Measurements from ENCODE around the gene BSCL2.
"Not testable (repeated sequence)": the region's sequence is repeated elsewhere in the genome, so short reads cannot be mapped to it uniquely, and the experiment has no call there.

The BSCL2 gene

DNA sequence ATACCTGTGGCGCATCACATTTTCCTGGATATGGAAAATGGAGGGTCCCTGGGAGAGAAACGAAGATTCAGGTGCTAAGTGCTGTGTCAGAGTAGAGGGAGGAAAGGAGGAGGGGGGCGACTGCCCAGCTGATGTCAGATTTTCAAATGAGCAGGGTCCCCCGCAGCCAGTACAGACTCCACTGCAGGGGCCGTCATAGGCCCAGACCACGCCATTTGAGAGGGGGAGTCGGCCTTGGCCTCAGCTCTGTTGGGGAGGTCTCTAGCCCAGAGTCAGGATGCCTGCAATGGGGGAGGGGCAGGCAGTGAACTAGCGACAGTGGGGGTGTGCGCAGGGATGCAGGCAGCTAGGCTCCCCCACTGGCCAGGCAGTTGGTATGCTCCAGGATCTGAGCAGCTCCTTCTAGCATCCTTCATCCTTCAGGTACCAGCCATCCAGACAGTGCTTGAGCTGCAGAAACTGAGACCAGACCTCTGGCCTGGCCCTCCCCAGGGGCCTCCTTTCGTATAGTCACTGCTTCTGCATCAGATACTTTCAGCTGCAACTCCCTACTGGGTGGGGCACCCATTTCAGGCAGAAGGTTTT lies at the start of gene BSCL2, which contains the start of gene GNG3:
Gene BSCL2 (minus strand): TSS at position 148 of the 585 bp plus-strand sequence. CDS start 229 bp downstream, outside the sequence.
Gene GNG3 (plus strand): TSS at position 400 of the 585 bp plus-strand sequence. CDS start 620 bp downstream, outside the sequence.
- no peak for DNase-seq

DNA sequence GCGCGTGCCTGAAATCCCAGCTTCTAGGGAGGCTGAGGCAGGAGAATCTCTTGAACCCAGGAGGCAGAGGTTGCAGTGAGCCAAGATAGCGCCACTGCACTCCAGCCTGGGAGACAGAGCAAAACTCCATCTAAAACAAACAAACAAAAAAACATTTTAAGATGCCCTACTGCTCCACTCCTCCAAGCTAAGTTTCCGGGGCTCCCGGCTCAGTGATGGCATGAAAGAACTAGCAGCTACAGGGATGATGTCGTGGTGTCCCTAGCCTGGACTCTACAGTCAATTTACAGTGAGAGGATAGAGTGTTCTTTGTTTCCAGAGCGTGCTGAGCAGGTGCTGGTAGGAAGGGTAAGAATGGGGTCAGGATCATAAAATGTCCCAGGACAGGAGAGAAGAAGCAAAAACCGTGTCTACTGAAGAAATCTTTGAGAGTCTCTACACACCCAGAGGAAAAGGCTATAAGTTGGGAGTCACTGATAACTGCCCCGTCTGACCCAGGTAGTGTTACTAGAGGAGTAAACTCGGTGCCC lies 47.9 kb upstream of the BSCL2 start:
- DNase-seq: no peak

DNA sequence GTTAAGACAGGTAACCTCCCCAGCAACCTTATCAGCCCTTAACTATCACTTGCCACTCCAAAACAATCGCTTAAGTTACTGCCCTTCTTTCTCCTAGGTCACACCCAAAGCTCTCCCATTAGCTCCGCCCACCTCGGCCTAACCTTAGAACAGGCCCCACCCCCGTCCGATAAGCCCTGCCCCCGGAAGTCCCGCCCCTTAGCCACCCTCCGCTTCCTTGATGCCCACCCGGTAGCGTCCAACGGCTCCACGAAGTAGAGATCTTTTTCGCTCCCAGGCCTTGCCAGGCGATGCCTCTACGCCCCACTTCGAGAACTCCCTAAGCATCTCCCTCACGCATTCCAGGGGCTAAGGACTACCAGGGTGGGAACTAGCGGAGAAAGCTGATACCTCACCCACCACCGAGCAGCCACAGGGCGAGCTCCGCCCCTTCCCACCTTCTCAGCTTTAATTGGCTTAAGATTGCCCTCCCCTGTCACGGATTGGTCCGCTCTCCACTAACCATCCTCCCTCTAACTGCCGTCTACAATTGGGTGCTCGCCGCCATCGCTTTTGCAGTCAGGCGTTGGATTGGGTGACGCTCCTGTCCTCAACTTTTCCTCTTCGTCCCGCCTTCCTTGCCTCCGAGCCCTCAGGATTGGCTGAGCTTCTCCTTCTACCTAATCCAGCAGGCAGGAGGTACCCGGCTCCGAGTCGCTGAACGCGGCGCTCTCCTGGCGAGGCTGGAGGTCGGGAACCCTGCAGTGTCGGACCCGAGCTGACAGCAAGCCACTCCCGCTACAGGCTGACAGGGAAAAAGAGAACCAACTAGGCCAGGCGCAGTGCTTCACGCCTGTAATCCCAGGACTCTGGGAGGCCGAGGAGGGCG lies 46.7 kb upstream of the BSCL2 start, which contains the start of gene ZBTB3:
Gene ZBTB3 (minus strand): TSS at position 425 of the 868 bp plus-strand sequence. CDS start 496 bp downstream, outside the sequence.
- peak; percentile 100 for DNase-seq

DNA sequence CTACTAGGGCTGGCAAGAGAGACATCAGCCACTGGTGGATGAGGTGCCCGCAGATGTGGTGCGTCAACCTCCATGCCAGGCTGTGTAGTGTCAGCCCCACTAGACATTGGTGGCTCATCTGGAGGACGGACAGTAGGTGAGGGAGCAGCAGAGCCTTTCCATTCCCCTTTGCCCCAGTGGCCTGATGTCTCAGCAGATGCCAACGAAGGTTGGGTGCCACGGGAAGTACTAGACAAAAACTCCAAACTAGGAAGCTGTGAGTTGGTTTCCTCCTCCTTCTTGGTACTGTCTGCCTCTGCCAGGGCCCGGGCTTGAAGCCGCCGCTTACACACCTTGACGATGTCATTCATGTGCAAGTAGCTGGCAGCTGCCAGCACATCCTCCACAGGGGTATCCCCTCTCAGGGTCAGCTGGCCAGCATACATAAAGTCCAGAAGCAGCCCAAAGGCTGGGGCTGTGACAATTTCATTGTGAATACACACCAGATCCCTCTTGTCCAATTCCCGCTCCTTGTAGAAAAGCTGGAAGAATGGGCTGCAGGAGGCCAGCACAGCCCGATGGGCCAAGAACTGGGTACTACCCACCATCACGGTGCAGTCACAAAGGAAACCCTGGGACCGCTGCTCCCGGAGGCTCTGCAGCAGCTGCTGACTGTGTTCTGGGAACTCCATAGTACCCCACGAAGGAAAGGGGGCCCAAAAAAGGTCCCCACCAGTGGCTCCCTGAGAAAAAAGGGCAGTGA lies 45.9 kb upstream of the BSCL2 start:
- no peak for DNase-seq

DNA sequence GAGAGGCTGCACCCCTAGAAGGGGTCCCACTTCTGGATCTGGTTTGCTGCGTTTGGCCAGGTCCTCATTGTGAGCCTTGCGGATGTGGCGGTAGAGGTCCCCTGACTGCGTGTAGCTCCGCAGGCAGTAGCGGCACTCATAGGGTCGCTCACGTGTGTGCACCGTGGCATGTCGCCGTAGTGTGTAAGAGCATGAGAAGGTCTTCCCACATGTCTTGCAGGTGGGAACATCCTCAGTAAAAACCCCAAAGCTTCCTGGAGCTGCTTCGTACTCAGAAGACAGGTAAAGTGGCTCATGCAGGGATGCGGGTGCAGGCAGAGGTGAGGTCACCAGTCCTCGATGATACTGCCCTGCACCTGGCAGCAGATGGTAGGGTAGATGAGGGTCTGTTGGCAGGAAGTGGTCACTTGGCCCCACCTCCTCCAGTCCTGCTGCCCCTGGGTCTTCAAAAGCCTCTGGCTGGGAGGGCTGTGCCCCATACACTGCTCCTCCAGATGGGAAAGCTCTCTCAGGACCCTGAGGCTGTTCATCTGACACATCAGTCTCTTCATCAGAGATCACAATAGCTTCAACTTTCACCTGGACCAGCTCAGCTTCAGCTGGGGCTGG lies 45.1 kb upstream of the BSCL2 start:
- DNase-seq: no peak

DNA sequence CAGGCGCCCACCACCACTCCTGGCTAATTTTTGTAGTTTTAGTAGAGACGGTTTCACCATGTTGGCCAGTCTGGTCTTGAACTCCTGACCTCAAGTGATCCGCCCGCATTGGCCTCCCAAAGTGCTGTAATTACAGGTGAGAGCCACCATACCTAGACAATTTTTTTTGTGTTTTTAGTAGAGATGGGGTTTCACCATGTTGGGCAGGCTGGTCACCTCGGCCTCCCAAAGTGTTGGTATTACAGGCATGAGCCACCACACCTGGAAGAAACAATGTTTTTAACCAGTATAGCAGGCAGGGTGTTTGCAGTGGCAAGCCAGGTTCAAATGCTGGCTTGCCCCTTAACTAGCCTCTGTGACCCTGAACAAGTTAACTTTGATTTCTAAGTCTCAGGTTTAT lies 42.7 kb upstream of the BSCL2 start:
- DNase-seq: not testable (repeated sequence)

DNA sequence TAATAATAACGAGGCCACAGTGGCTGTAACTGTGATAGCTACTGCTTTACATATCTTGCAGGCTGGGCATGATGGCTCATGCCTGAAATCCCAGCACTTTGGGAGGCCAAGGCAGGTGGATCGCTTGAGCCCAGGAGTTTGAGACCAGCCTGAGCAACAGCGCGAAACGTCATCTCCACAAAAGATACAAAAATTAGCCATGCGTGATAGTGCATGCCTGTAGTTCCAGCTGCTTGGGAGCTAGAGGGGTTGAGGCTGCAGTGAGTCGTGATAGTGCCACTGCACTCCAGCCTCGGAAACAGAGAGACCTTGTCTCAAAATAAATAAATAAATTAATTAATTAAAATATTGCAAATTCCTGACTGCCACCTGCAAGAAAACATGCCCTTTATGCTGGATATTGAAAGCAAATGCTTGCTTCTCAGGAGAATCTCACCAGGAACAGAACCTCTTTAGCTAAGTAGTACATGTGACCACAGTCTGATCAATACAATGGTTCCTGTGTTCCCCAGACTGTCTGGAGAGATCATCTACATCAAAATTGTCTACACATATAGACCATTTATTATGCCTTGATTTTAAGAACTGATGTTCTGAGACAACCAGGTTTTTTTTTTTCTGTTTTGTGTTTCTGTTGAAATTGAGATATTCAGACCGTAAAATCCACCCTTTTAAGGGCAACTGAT lies 40.4 kb upstream of the BSCL2 start:
- DNase-seq: no peak

DNA sequence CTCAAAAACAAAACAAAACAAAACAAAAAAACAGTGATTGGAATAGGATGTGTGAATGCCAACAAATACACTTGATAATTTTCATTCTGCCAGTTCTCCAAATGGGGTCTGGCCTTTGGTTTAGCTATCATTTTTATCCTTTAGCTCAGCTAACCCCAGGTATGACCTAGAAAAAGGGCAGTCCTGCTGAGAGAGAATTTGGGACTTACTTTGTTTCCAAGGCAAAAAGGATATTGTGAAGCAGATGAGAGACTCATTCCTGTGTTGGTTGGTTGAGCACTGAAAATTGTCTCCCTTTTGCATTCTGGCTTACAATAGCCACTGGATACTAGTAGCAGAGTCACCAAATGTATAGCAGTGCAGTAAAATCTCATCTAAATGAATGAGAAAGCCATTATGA lies 30.0 kb upstream of the BSCL2 start:
- no peak for DNase-seq

DNA sequence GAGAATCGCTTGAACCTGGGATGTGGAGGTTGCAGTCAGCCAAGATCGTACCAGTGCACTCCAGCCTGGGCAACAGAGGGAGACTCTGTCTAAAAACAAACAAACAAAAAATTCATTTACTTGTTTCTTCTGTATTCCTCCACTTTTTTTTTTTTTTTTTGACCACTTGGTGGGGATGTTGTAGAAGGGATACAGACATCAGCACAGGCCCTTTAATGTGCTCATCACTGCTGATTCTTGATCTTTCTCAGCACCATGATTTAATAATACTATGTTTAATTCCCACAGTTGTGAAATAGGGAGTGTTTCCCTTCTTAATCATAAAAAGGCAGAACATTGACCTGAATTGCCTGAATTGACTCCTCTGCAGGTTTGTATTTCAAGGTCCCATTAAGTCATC lies 25.6 kb upstream of the BSCL2 start:
- DNase-seq: no peak

DNA sequence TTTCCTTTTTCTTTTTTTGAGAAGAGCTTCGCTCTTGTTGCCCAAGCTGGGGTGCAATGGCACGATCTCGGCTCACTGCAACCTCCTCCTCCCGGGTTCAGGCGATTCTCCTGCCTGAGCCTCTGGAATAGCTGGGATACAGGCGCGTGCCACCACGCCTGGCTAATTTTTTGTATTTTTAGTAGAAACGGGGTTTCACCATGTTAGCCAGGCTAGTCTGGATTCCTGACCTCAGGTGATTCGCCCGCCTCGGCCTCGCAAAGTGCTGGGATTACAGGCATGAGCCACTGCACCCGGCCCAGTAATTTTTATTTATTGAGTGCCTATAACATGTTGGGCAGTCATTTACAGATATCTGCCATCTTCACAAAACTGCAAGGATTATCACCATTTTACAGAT lies 22.9 kb upstream of the BSCL2 start:
- not testable (repeated sequence) for DNase-seq

DNA sequence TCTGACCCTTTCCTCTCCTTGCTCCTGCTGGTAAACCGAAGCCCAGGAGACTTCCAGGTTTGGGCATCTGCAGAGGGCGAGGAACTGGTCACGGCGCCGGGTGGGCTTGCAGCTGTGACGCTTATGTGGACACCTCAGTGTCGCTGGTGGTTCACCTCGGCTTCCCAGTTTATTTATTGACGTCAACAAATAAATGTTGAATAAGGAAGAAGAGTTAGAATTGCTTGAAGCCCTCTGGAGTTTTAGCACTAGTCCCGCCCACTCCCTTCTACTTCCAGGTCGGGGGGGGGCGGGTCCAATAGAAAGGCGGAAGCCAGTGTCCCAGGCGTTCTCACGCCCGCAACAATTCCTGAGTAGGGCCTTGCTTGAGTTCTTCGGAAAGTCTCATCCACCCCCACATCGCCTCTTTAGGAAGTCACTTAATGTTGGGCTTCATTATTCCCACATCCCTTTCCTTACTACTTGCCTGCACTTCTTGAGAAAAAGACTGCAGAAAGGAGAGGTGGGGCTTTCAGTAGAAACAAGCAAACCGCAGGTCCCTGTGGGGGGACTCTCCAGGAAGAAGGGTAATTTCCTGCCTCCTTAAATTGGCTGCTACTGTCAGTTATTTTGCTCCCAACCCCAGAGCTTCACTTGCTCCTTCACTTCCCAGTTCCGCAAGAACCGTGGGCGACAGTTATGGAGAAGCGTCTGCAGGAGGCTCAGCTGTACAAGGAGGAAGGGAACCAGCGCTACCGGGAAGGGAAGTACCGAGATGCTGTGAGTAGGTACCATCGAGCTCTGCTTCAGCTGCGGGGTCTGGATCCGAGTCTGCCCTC lies 21.2 kb upstream of the BSCL2 start, which contains the start of gene TTC9C:
Gene TTC9C (plus strand): TSS at position 316 of the 818 bp plus-strand sequence. CDS start 363 bp downstream, at position 679.
- peak; percentile 93 for DNase-seq

DNA sequence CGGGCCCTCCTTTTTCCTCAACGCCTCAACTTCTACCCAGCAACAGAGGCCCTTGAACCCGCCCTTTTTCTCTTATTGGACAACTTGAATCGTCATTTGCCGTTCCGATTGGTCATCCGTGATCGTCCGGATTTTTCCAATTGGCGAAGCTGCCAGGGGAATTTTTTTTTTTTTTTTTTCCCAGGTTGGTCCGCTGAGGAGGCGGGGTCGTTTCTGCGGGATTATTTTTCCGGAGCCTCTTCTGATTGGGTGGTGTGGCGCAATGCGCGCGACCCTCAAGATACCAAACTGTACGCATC lies 20.6 kb upstream of the BSCL2 start:
- peak; percentile 98 for DNase-seq

DNA sequence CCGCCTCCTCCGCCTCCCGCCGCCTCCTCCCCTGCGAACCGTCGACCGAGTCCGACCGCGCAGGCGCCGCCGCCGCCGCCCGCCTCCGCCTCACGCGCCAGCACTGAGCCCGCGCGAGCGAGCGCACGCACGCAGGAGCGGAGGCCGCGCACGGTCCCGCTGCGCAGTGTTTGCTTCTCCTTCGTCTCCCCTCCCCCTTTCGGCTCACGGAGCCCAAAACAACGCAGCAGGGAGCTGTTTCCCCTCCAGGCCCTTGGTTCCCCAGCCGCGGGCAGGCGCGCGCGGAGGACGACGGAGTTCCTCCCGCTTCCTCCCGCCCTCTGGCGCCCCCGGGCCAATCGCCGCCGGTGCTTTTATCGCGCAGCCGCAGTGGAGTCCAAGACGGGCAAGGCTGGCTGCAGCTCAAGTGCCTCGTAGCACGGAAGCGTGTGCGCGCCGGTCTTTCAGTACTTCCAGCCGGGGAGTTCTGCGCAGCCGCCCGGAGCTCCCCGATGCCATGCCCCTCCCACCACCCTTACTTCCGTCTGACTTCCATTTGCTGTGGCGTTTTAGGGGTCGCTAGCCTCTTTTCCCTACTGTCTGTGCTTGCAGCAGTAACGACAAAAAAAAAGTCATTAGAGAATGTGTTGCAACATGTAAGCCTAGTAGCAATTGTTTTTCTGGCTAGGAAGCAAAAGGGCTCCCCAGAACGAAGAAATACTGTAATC lies 20.1 kb upstream of the BSCL2 start, which contains the start of gene HNRNPUL2:
Gene HNRNPUL2 (minus strand): TSS at position 293 of the 707 bp plus-strand sequence. CDS start 301 bp downstream, outside the sequence.
- DNase-seq: peak; percentile 100

DNA sequence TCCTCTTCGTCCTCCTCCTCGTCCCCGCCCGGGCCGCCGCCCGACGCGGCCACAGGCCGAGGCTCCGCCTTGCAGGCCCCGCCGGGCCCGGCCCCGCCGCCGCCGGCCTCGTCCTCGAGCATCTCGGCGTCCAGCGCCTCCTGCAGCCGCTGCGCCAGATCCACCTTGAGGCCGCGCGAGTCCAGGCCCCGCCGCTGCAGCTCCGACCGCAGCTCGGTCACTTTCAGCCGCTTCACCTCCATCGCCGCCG lies 19.6 kb upstream of the BSCL2 start:
- DNase-seq: no peak

DNA sequence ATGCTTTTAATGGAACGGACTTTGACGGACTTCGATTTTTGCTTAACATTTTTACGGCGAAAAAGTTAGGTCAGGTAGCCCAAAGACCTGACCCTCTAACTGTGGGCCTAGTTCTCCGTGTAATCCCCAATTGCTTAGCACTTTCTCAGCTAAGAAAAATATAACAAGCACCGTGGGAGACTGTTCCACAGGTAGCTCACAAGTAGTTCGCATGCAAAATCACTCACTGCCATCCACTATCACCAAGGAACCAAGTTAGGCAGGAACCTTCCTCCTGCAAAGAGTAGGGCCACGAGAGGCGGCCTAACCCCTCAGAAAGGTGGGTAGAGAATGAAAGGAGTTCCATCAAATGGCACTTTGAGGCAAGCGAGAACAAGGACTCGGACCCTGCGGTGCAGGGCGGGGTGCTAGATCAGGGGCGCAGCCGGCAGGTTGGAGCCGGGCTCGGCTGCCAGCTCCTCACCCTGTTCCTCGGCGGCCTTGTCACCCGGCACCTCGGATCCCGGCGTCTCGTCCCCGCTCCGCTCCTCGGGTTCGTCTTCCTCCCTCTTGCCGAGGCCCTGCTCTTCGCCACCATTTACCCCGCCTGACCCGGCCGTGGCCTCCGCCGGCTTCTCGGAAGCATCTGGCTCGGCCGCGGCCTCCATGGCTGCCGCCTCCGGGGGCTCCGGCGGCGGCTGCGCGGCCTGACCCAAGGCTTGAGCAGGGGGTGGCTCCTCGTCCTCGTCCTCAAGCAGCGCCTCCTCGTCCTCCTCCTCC lies 19.1 kb upstream of the BSCL2 start:
- peak; percentile 34 for DNase-seq

DNA sequence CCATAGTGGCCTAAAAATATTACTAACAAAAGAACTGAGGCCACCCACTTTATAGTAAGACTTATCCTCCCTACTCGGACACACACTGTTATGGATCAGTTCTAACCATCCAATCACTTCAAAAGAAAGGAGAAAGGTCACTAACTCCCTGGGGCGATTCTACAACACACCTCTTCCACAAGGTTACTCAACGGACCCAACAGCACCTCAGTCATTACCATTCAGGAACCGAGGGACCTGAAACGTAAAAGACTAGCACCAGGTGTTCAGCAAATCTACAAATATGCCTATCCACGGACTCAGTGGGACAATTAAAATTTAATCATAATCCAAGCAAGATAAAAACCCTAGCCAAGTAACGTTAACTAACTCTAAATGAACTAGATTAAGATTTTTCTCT lies 18.4 kb upstream of the BSCL2 start:
- peak; percentile 35 for DNase-seq

DNA sequence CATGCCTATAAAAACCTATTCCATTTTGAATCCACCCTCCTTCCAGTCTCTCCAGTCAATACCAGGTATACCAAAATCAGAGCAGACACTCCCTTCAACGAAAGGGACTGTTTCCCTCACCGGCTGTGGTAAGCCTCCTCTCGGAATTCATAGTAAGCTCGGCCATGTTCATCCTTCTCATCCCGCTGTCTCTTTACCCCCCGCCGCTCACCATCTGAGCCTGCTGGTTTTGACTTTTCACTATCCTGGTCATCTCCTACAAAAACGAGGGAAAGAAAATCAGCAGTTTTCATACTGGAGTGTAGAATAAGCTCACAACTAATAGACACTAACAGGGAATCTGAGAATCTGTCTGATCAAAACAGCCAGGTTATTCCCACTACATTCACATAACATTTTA lies 16.9 kb upstream of the BSCL2 start:
- no peak for DNase-seq

DNA sequence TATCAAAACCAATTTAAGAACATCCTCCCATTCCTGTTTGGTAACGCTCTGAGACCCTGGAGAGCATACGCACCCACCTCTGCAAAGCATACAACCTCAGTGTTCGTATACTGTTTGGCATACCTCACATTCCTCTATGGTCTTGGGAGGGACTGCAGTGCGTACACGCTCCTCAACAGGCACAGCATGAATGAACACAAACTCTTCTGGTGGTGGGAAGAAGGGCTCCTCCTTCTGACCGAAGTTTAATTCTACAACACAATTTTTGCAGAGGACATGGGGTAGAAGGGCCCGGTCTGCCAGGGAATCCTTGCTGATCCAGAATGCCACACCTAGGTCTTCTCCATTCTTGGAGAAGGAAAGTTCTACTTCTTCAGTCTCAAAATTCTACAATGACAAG lies 14.8 kb upstream of the BSCL2 start:
- no peak for DNase-seq

DNA sequence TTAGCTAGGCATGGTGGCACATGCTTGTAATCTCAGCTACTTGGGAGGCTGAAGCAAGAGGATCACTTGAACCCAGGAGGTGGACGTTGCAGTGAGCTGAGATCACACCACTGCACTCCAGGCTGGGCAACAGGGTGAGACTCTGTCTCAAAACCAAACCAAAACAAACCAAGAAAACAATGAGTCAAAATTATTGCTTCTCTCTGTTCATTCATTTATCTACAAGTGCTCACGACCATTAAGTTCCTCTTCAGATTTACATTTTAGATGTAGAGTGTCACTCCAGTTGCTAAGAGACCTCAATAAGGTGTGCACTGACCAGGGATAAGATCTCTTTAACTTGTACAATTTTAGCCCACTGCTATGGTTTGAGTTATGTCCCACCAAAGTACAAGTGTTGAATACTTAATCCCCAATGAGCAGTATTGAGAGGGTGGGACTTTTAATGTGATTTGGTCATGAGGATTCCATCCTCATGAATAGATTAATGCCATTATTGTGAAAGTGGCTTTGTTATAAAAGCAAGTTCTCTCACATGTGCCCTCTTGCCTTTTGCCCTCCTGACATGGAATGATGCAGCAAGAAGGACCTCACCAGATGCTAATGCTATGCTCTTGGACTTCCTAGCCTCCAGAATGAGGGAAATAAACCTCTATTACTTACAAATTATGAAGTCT lies 12.2 kb upstream of the BSCL2 start:
- DNase-seq: no peak
